ENCODE data around the gene RHEBL1.

RHEBL1 gene

DNA sequence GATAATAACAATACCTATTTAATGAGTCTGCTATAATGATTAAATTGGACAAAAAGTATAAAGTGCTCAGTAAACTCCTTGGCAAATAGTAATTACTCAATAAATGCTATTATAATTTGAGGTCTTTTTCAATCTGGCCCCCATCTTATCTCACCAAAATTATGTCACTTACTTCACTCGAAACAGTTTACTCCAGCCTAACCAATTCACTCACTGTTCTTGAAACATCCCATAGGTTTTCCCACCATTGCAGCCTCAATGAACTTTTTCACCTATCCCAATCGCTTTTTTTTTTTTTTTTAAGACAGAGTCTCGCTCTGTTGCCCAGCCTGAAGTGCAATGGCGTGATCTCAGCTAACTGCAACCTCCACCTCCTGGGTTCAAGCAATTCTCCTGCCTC is 33.8 kb downstream of the RHEBL1 start:
- no peak for DNase-seq

- DNase-seq, result no peak
Observed at GRCh38 chr12:49034286-49034622, 35.5 kb downstream of the RHEBL1 start.

DNA sequence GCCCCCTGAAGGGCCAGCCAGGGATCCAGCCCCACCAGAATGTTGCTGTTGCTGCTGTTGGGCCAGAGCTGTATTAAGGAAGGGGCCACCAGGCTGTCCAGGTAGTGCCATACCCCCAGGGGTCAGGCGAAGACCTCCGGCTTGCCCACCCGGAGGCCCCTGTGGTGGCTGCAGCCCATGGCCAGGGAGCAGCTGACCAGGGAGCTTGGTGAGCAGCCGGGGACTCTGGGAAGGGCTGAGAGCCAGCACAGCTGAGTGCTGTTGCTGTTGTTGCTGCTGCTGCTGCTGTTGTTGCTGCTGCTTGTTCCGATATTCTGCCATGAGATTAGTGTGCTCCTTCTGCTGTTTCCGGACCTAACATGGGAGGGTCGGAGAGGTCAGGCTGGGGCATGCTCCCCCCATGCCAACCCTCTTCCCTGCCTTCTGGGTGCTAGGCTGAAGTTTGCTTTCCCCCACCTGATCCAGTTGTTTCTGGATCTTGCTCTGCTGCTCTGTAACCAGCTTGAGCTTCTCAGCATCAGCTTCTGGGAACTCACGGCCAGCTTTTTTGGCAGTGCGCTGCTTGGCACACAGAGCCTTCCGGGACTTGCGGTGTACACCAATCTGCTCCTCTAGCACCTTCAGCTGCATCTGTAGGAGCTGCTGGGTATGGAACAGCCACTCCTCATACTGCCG is 36.0 kb downstream of the RHEBL1 start:
- DNase-seq, result no peak

- DNase-seq, result no peak
Observed at GRCh38 chr12:49032679-49033447, 36.9 kb downstream of the RHEBL1 start.

DNA sequence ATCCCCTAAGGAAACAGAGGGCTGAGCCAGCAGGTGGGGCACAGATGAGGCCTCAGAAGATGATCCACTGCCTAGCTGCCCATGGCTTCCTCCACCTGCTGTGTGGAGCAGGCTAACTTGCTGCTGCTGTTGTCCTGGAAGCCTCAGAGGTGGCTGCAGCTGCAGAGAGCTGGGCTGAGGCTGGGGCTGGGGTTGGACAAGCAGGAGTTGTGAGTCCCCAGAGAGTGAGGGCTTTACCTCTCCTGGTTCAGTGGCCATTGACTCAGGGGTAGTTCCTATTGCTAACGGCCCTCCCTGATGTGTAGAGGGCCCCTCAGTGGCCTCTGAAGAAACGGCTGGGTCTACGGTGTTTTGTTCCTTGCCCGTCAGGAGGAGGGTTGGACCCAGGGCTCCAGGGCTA is 37.5 kb downstream of the RHEBL1 start:
- DNase-seq, result no peak

DNA sequence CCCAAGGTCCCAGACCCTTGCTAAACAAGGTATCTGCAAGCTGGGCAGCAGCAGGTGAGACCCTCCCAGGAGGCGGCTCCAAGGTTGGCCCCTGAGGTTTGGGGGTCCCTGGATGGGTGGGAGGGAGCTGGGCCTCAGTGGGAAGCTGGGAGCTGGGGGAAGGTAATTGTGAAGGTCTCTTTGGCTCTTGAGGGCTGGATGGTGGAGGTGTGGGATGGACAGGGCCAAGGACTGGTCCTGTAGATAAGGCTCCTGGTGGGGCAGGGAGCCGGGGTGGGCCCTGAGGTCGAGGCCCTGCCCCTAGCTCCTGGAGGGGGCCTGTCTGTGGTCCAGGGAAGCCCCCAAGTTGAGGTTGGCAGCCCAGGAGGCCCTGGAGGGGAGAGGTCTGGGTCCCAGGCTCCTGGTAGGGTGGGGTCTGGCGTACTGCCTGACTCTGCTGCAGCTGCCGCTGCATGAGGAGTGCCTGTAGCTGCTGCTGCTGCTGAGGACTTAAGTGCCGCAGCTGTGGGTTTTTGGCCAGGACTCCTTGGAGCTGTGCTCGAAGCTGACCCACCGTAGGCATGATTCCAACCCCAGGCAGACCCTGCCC is 38.1 kb downstream of the RHEBL1 start:
- DNase-seq, result no peak

- no peak for DNase-seq
Observed at GRCh38 chr12:49030714-49031572, 38.8 kb downstream of the RHEBL1 start.

- DNase-seq, result no peak
Observed at GRCh38 chr12:49030119-49030518, 39.7 kb downstream of the RHEBL1 start.

GRCh38 chr12:49028666-49029275 is 41.0 kb downstream of the RHEBL1 start:
- no peak for DNase-seq

- DNase-seq, result no peak
Observed at GRCh38 chr12:49027846-49028555, 41.8 kb downstream of the RHEBL1 start.

DNA sequence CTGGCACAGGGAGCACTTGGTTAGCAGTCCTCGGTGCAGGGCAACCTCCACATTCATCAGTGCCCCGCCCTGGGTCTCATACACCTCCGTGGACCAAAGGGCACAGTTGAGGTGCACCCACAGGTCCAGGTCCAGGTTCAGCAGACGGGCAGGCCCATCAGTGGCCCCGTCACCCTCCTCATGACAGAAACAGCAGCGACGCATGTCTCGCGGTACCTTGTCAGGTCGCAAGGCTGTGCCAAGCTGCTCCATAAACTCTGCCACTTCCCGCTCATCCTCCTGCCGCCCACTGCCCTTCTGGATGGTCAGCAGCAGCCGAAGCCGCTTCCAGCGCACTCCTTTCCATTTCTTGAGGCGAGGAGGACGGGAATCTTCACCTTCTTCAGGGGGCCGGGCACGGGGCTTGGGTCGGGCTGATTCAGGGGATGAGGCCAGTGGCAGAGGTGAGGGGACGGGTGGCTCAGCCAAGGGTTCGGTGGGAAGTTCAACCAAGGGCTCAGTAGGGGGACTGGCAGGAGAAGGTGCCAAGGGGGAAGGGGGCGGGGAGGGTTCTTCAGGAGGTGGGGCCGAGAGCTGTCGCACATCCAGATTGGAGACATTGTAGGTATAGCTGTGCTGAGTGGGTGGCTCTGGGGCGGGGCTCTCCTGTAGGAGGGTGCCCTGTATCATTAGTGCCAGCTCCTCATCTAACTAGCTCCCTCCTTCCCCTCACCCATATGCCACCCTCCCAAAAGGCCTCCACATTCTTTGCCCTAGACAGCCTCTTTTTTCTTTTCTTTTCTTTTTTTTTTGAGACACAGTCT is 42.9 kb downstream of the RHEBL1 start:
- DNase-seq, result no peak

- DNase-seq, result no peak
Observed at GRCh38 chr12:49026101-49026500, 43.7 kb downstream of the RHEBL1 start.

DNA sequence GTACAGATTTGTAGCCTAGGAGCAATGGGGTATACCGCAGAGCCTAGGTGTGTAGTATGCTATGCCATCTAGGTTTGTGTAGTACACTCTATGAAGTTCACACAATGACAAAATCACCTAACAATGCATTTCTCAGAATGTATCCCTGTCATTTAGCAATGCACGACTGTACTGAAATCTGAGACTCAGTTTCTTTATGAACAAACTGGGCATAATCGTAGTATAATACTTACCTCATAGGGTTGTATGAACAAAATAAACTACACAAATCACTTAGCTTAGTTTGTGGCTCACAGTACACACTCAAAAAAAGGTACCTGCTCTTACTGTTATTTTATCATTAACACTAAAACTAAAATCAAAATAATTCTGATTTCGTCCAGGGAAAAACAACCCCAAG is 44.3 kb downstream of the RHEBL1 start:
- no peak for DNase-seq

DNA sequence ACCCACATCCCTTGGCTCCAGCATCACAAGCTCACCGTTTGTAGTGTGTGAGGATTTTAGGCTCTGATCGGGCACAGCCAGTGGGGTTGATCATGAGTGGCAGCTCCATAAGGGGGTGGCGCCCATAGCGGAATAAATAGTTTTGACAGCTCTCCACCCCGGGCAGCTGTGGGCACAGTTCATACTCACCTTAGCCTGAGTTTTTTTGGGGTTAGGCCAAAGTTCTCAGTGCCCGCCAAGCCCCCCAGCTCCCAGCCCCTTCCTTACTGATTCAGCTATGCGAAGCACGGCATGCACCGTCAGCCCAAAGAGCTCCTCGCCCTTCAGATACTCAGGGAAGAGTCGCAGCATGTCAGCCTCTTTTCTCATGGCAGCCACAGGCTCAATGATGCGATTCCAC is 45.2 kb downstream of the RHEBL1 start:
- no peak for DNase-seq

DNA sequence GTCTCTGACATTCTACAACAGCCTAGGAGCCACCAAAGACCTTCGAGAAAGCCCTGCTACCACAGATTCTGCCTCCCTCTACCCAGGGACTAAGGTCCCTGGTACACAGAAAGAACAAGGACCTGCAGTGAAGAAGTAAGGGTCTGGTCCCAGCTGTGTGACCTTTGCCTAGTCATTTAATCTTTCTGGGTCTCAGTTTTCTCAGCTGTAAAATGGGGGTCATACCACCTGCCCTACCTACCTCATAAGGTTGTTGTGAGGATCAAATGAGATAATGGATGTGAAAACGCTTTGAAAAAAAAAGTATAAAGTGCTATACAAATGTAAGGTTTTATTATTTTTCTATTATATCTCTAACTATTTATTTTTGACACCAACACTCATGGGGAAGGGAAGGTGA is 46.0 kb downstream of the RHEBL1 start:
- no peak for DNase-seq

GRCh38 chr12:49022558-49023178 is 47.1 kb downstream of the RHEBL1 start:
- no peak for DNase-seq

- DNase-seq, result no peak
Observed at GRCh38 chr12:49021292-49021915, 48.4 kb downstream of the RHEBL1 start.

DNA sequence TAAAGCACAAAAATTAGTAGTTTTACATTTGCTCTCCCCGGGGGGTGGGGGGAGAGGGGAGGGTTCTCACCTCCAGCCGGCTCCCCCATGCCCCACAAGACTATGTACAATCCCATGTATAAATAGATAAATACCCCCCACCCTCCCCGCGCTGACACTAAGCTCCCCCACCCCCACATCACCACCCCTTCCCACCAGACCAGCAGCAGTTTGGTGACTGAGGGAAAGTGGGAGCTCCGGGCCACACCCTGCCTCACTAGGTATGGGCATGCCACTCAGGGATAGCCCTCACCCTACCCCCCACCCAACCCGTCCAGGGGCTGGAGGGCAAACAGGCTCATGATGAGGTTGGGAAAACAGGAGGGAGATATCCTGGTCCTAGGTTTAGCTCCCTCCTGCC is 49.3 kb downstream of the RHEBL1 start:
- DNase-seq, result no peak

GRCh38 chr12:49019443-49020324 is 50.1 kb downstream of the RHEBL1 start:
- DNase-seq, result peak; percentile 71

- DNase-seq, result no peak
Observed at GRCh38 chr12:49019120-49019430, 50.7 kb downstream of the RHEBL1 start.

Data from CD4-positive, alpha-beta T cell treated with Interleukin-15 for 1 hour (primary cell).